Measurements from ENCODE around the gene AMPD2.

DNA sequence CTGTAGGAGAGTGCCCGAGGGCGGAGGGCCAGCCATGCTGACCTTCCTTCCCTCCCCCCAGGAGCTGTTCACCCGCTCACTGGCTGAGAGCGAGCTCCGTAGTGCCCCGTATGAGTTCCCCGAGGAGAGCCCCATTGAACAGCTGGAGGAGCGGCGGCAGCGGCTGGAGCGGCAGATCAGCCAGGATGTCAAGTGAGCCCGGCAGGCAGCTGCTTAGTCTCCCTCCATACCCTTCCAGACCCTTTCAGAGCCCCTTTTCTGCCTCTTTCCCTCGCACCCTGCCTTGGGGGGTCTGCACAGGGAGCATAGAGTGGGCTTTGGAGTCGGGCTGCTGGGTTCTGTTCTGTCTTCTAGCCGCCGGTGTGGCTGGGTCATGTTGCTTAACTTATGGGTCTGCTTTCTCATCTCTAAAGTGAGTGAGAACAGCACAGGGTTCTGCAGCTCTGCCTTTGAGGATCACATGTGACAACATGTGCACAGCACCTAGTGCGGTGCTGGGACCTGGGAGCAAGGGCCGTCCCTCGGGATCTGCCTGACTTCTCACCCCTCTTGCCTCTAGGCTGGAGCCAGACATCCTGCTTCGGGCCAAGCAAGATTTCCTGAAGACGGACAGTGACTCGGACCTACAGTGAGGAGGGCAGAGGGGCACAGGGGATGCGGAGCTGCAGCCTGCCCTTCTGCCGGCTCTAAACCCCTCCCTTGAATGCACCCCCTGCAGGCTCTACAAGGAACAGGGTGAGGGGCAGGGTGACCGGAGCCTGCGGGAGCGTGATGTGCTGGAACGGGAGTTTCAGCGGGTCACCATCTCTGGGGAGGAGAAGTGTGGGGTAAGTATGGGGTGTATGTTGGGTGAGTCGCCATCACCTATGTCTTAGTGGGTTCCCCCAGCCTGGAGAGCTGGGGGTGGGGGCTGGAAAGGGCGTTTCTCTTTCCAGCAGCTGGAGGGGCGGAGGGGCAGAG is 6.2 kb downstream of the AMPD2 start:
- TF ChIP-seq CTCF (IDR thresholded peaks at IDR 0.05): no peak
- no peak for TF ChIP-seq POLR2A (IDR thresholded peaks at IDR 0.05)
